ENCODE results near the gene CD302.

CD302 gene

GRCh38 chr2:159797543-159798375 lies at the start of gene CD302:
CD302 (minus strand) TSS chr2:159798208; CDS start chr2:159798198, 10 bp downstream.
- no peak within 1 kb of the TSS for H3K9ac ChIP-seq (ENCODE audit: low read depth, low read length)
- no peak within 1 kb of the TSS for H3K27ac ChIP-seq (ENCODE audit: low read length)
- H2AFZ ChIP-seq (ENCODE audit: low read depth, low read length): no peak within 1 kb of the TSS
- no peak within 1 kb of the TSS for H3K4me2 ChIP-seq (ENCODE audit: insufficient read depth, low read length)
- H3K36me3 ChIP-seq (ENCODE audit: insufficient read depth, low read length): no peaks in the 10 kb centered on the region
- DNase-seq: no peak
- no peak within 1 kb of the TSS for H3K4me3 ChIP-seq (ENCODE audit: low read depth in 1 of 2, low read length in 2 of 2)
- H3K4me1 ChIP-seq (ENCODE audit: insufficient read depth, low read length): no peaks in the 10 kb centered on the region
- no peak for ATAC-seq (ENCODE audit: insufficient read depth, low read depth)
- no peak for TF ChIP-seq EZH2 (IDR thresholded peaks at IDR 0.05; ENCODE audit: borderline replicate concordance, low read depth, low read length, severe bottlenecking)
- TF ChIP-seq, protein P1, sequence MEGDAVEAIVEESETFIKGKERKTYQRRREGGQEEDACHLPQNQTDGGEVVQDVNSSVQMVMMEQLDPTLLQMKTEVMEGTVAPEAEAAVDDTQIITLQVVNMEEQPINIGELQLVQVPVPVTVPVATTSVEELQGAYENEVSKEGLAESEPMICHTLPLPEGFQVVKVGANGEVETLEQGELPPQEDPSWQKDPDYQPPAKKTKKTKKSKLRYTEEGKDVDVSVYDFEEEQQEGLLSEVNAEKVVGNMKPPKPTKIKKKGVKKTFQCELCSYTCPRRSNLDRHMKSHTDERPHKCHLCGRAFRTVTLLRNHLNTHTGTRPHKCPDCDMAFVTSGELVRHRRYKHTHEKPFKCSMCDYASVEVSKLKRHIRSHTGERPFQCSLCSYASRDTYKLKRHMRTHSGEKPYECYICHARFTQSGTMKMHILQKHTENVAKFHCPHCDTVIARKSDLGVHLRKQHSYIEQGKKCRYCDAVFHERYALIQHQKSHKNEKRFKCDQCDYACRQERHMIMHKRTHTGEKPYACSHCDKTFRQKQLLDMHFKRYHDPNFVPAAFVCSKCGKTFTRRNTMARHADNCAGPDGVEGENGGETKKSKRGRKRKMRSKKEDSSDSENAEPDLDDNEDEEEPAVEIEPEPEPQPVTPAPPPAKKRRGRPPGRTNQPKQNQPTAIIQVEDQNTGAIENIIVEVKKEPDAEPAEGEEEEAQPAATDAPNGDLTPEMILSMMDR (IDR thresholded peaks at IDR 0.05; ENCODE audit: borderline replicate concordance, extremely low read depth, low read length, poor library complexity, severe bottlenecking): no peak
- H4K20me1 ChIP-seq (ENCODE audit: insufficient read depth, low read length): no peaks in the 10 kb centered on the region
- no peaks in the 10 kb centered on the region for H3K27me3 ChIP-seq (ENCODE audit: insufficient read depth, low read length, poor library complexity)
- H3K79me2 ChIP-seq (ENCODE audit: insufficient read depth, low read length): no peaks in the 10 kb centered on the region
- no peaks in the 10 kb centered on the region for H3K9me3 ChIP-seq (ENCODE audit: insufficient read depth, low read length, severe bottlenecking)

GRCh38 chr2:159846564-159846963 lies 48.6 kb upstream of the CD302 start:
- ATAC-seq (ENCODE audit: insufficient read depth, low read depth) (no peak), DNase-seq (no peak)
- no peak overlapping the region for H3K27ac ChIP-seq (ENCODE audit: low read length)
- H3K27me3 ChIP-seq (ENCODE audit: insufficient read depth, low read length, poor library complexity): no peaks in the 10 kb centered on the region
- no peaks in the 10 kb centered on the region for H4K20me1 ChIP-seq (ENCODE audit: insufficient read depth, low read length)
- no peak overlapping the region for H3K4me2 ChIP-seq (ENCODE audit: insufficient read depth, low read length)
- no peak overlapping the region for H3K9ac ChIP-seq (ENCODE audit: low read depth, low read length)
- no peaks in the 10 kb centered on the region for H3K36me3 ChIP-seq (ENCODE audit: insufficient read depth, low read length)
- no peak for TF ChIP-seq EZH2 (IDR thresholded peaks at IDR 0.05; ENCODE audit: borderline replicate concordance, low read depth, low read length, severe bottlenecking)
- TF ChIP-seq, protein P1 (IDR thresholded peaks at IDR 0.05; ENCODE audit: borderline replicate concordance, extremely low read depth, low read length, poor library complexity, severe bottlenecking): no peak
- H3K4me3 ChIP-seq (ENCODE audit: low read depth in 1 of 2, low read length in 2 of 2): no peak overlapping the region
- H3K9me3 ChIP-seq (ENCODE audit: insufficient read depth, low read length, severe bottlenecking): no peaks in the 10 kb centered on the region
- H2AFZ ChIP-seq (ENCODE audit: low read depth, low read length): no peak overlapping the region
- no peaks in the 10 kb centered on the region for H3K4me1 ChIP-seq (ENCODE audit: insufficient read depth, low read length)
- H3K79me2 ChIP-seq (ENCODE audit: insufficient read depth, low read length): no peaks in the 10 kb centered on the region

- H3K4me1 ChIP-seq (ENCODE audit: insufficient read depth, low read length): no peaks in the 10 kb centered on the region
- H4K20me1 ChIP-seq (ENCODE audit: insufficient read depth, low read length): no peaks in the 10 kb centered on the region
- no peaks in the 10 kb centered on the region for H3K79me2 ChIP-seq (ENCODE audit: insufficient read depth, low read length)
- H3K27me3 ChIP-seq (ENCODE audit: insufficient read depth, low read length, poor library complexity): no peaks in the 10 kb centered on the region
- no peak overlapping the region for H3K4me2 ChIP-seq (ENCODE audit: insufficient read depth, low read length)
- ATAC-seq (ENCODE audit: insufficient read depth, low read depth) (no peak), DNase-seq (no peak)
- H2AFZ ChIP-seq (ENCODE audit: low read depth, low read length): no peak overlapping the region
- H3K9me3 ChIP-seq (ENCODE audit: insufficient read depth, low read length, severe bottlenecking): no peaks in the 10 kb centered on the region
- no peak overlapping the region for H3K9ac ChIP-seq (ENCODE audit: low read depth, low read length)
- no peak overlapping the region for H3K4me3 ChIP-seq (ENCODE audit: low read depth in 1 of 2, low read length in 2 of 2)
- no peak overlapping the region for H3K27ac ChIP-seq (ENCODE audit: low read length)
- no peak for TF ChIP-seq EZH2 (IDR thresholded peaks at IDR 0.05; ENCODE audit: borderline replicate concordance, low read depth, low read length, severe bottlenecking)
- TF ChIP-seq, protein P1 (IDR thresholded peaks at IDR 0.05; ENCODE audit: borderline replicate concordance, extremely low read depth, low read length, poor library complexity, severe bottlenecking): no peak
- H3K36me3 ChIP-seq (ENCODE audit: insufficient read depth, low read length): no peaks in the 10 kb centered on the region
Measured at GRCh38 chr2:159840616-159841015, 42.6 kb upstream of the CD302 start.

Data from DND-41 (cell line).